Neural progenitor cell (in vitro differentiated cells): Measurements from ENCODE around the gene THYN1. TPM values are rescaled to one million over a fixed set of nuclear protein-coding genes. Genes with fewer than 3 reads are reported as not detected.

Source experiments
- DNase-seq: peaks from one replicate; pipeline ENCODE4 v3.0.0-alpha.2; 2016; ENCODE audit warnings: low spot score
- H2AFZ ChIP-seq: fragments of 200-600 bp; sonication (generic); replicated peaks from 2 replicates; pipeline ENCODE4 v1.6.1; 2016; ENCODE audit warnings: antibody characterized with exemption
- H3F3A ChIP-seq: fragments of 200-600 bp; sonication (generic); 2 replicates; pipeline ENCODE4 v1.6.1; 2016; ENCODE audit warnings: antibody characterized with exemption, low read depth
- H3K27ac ChIP-seq: fragments of 200-600 bp; sonication (generic); 2 replicates; pipeline ENCODE4 v1.5.1; 2016; ENCODE audit warnings: mild to moderate bottlenecking
- H3K27me3 ChIP-seq: fragments of 200-600 bp; sonication (generic); 2 replicates; pipeline ENCODE4 v1.6.1; 2016; ENCODE audit warnings: mild to moderate bottlenecking, moderate library complexity
- H3K36me3 ChIP-seq: fragments of 200-600 bp; sonication (generic); 2 replicates; pipeline ENCODE4 v1.5.1; 2016
- H3K4me1 ChIP-seq: fragments of 200-600 bp; sonication (generic); 2 replicates; pipeline ENCODE4 v1.6.1; 2016; ENCODE audit warnings: mixed run types
- H3K4me2 ChIP-seq: fragments of 200-600 bp; sonication (generic); 2 replicates; pipeline ENCODE4 v1.6.1; 2016
- H3K4me3 ChIP-seq: fragments of 200-600 bp; sonication (generic); 2 replicates; pipeline ENCODE4 v1.5.1; 2016
- H3K79me2 ChIP-seq: fragments of 200-600 bp; sonication (generic); 2 replicates; pipeline ENCODE4 v1.6.1; 2016; ENCODE audit warnings: low read depth
- H3K9ac ChIP-seq: fragments of 200-600 bp; sonication (generic); 2 replicates; pipeline ENCODE4 v1.6.1; 2016
- H3K9me3 ChIP-seq: fragments of 200-600 bp; sonication (generic); 2 replicates; pipeline ENCODE4 v1.5.1; 2016; ENCODE audit warnings: low read depth
- H4K20me1 ChIP-seq: fragments of 200-600 bp; sonication (generic); 2 replicates; pipeline ENCODE4 v1.6.1; 2016; ENCODE audit warnings: low read depth
- H3K27ac Mint-ChIP-seq: 3 replicates; pipeline ENCODE4 v1.8.0; 2021; ENCODE audit warnings: mixed read lengths
- H3K27me3 Mint-ChIP-seq: 2 replicates; pipeline ENCODE4 v1.8.0; 2022; ENCODE audit warnings: low read depth, mild to moderate bottlenecking, inconsistent platforms, moderate library complexity, mixed read lengths; ENCODE audit not compliant: insufficient read depth
- H3K36me3 Mint-ChIP-seq: 3 replicates; pipeline ENCODE4 v1.8.0; 2021; ENCODE audit warnings: mixed read lengths
- H3K4me1 Mint-ChIP-seq: 3 replicates; pipeline ENCODE4 v1.8.0; 2021; ENCODE audit warnings: mixed read lengths
- H3K4me3 Mint-ChIP-seq: 3 replicates; pipeline ENCODE4 v1.8.0; 2021; ENCODE audit warnings: mild to moderate bottlenecking, moderate library complexity, mixed read lengths
- H3K9me3 Mint-ChIP-seq: 3 replicates; pipeline ENCODE4 v1.8.0; 2020; ENCODE audit warnings: mixed read lengths
- CTCF ChIP-seq: fragments of 200-600 bp; sonication (generic); IDR thresholded peaks from 2 replicates; pipeline ENCODE4 v1.5.1; 2017; ENCODE audit warnings: antibody characterized with exemption, mild to moderate bottlenecking
- EZH2 ChIP-seq: fragments of 200-600 bp; sonication (generic); IDR thresholded peaks from 2 replicates; pipeline ENCODE4 v1.6.1; 2017; ENCODE audit warnings: antibody characterized with exemption, mild to moderate bottlenecking, moderate library complexity
- EZH2phosphoT487 ChIP-seq: fragments of 200-600 bp; sonication (generic); IDR thresholded peaks from 2 replicates; pipeline ENCODE4 v1.6.1; 2017; ENCODE audit warnings: antibody characterized with exemption
- total RNA-seq: library from RNA; depleted of rRNA; stranded (reverse); fragments of >200 nt; gene quantifications from 2 replicates; pipeline ENCODE4 v1.2.3, GENCODE V29; 2015; ENCODE audit warnings: low replicate concordance

Gene THYN1
- total RNA-seq, 1 donor from 2014 or later: 109 TPM

- Mint-ChIP-seq H3K9me3 (no peaks in the 10 kb centered on the region), H3K36me3 (peaks cover 27% of the 10 kb centered on the region), H3K4me3 (no peak overlapping the region), H3K27ac (no peak overlapping the region), H3K27me3 (no peaks in the 10 kb centered on the region), H3K4me1 (no peaks in the 10 kb centered on the region)
- H4K20me1 ChIP-seq: no peaks in the 10 kb centered on the region
- H3K9me3 ChIP-seq: no peaks in the 10 kb centered on the region
- no peaks in the 10 kb centered on the region for H3K27me3 ChIP-seq
- no peak overlapping the region for H2AFZ ChIP-seq
- H3K79me2 ChIP-seq: no peaks in the 10 kb centered on the region
- H3K9ac ChIP-seq: no peak overlapping the region
- TF ChIP-seq EZH2phosphoT487 (no peak), EZH2 (no peak), CTCF (no peak)
- no peaks in the 10 kb centered on the region for H3K36me3 ChIP-seq
- no peak overlapping the region for H3K4me3 ChIP-seq
- no peak overlapping the region for H3K4me2 ChIP-seq
- H3K4me1 ChIP-seq: no peaks in the 10 kb centered on the region
- no peak overlapping the region for H3K27ac ChIP-seq
- no peaks in the 10 kb centered on the region for H3F3A ChIP-seq
- DNase-seq: no peak
Measured at GRCh38 chr11:134245434-134245833, 7.7 kb downstream of the THYN1 start.

- DNase-seq: peak; percentile 28
- H4K20me1 ChIP-seq: no peaks in the 10 kb centered on the region
- H3F3A ChIP-seq: no peaks in the 10 kb centered on the region
- Mint-ChIP-seq H3K27ac (no peak overlapping the region), H3K36me3 (peaks cover 27% of the 10 kb centered on the region), H3K27me3 (no peaks in the 10 kb centered on the region), H3K9me3 (no peaks in the 10 kb centered on the region), H3K4me3 (no peak overlapping the region), H3K4me1 (no peaks in the 10 kb centered on the region)
- no peak overlapping the region for H3K4me2 ChIP-seq
- no peaks in the 10 kb centered on the region for H3K36me3 ChIP-seq
- no peaks in the 10 kb centered on the region for H3K9me3 ChIP-seq
- H3K27me3 ChIP-seq: no peaks in the 10 kb centered on the region
- no peak overlapping the region for H3K27ac ChIP-seq
- H3K79me2 ChIP-seq: no peaks in the 10 kb centered on the region
- H3K9ac ChIP-seq: no peak overlapping the region
- H3K4me1 ChIP-seq: no peaks in the 10 kb centered on the region
- no peak overlapping the region for H2AFZ ChIP-seq
- TF ChIP-seq EZH2 (no peak), CTCF (peak; percentile 43)
- no peak overlapping the region for H3K4me3 ChIP-seq
Measured at GRCh38 chr11:134244593-134244992, 8.6 kb downstream of the THYN1 start.

- no peaks in the 10 kb centered on the region for H3K27me3 ChIP-seq
- H3K36me3 ChIP-seq: no peaks in the 10 kb centered on the region
- no peaks in the 10 kb centered on the region for H3K79me2 ChIP-seq
- H3K4me1 ChIP-seq: no peaks in the 10 kb centered on the region
- TF ChIP-seq EZH2: no peak
- no peak for TF ChIP-seq EZH2phosphoT487
- no peak for TF ChIP-seq CTCF
- no peak overlapping the region for H3K27ac ChIP-seq
- Mint-ChIP-seq H3K27ac (no peak overlapping the region), H3K4me3 (no peak overlapping the region), H3K36me3 (peaks cover 25% of the 10 kb centered on the region), H3K9me3 (no peaks in the 10 kb centered on the region), H3K27me3 (no peaks in the 10 kb centered on the region), H3K4me1 (no peaks in the 10 kb centered on the region)
- H2AFZ ChIP-seq: no peak overlapping the region
- no peak overlapping the region for H3K4me3 ChIP-seq
- H3K4me2 ChIP-seq: no peak overlapping the region
- no peaks in the 10 kb centered on the region for H3K9me3 ChIP-seq
- H3K9ac ChIP-seq: no peak overlapping the region
- no peak for DNase-seq
- no peaks in the 10 kb centered on the region for H3F3A ChIP-seq
- H4K20me1 ChIP-seq: no peaks in the 10 kb centered on the region
Measured at GRCh38 chr11:134243913-134244312, 9.2 kb downstream of the THYN1 start.

GRCh38 chr11:134242376-134242775 lies 10.8 kb downstream of the THYN1 start:
- Histone ChIP-seq H3K27ac (no peak overlapping the region), H4K20me1 (no peaks in the 10 kb centered on the region), H3K4me1 (no peaks in the 10 kb centered on the region), H2AFZ (no peak overlapping the region), H3K9ac (no peak overlapping the region), H3K79me2 (no peaks in the 10 kb centered on the region), H3F3A (no peaks in the 10 kb centered on the region), H3K9me3 (no peaks in the 10 kb centered on the region), H3K27me3 (no peaks in the 10 kb centered on the region), H3K4me3 (no peak overlapping the region), H3K4me2 (no peak overlapping the region), H3K36me3 (no peaks in the 10 kb centered on the region)
- no peaks in the 10 kb centered on the region for H3K27me3 Mint-ChIP-seq
- no peak for TF ChIP-seq EZH2
- no peak for TF ChIP-seq CTCF
- no peak for TF ChIP-seq EZH2phosphoT487
- no peak overlapping the region for H3K27ac Mint-ChIP-seq
- peaks cover 27% of the 10 kb centered on the region for H3K36me3 Mint-ChIP-seq
- no peaks in the 10 kb centered on the region for H3K9me3 Mint-ChIP-seq
- no peak overlapping the region for H3K4me3 Mint-ChIP-seq
- H3K4me1 Mint-ChIP-seq: no peaks in the 10 kb centered on the region
- DNase-seq: no peak
